GM18909 (cell line): ENCODE data around the gene ABHD1.
"Not testable (repeated sequence)": the region's sequence is repeated elsewhere in the genome, so short reads cannot be mapped to it uniquely, and the experiment has no call there.

ENCODE experiments used
- ATAC-seq: cut with Tn5 transposase; IDR thresholded peaks from one replicate; pipeline ENCODE4 v1.9.1; 2021; ENCODE audit warnings: mild to moderate bottlenecking; ENCODE audit not compliant: unreplicated experiment, poor library complexity

Gene ABHD1

GRCh38 chr2:27108221-27108620 lies 15.4 kb upstream of the ABHD1 start:
- no peak for ATAC-seq

- ATAC-seq, result no peak
Measured at GRCh38 chr2:27109083-27109482, 14.5 kb upstream of the ABHD1 start.

GRCh38 chr2:27110603-27111352 lies 12.8 kb upstream of the ABHD1 start:
- not testable (repeated sequence) for ATAC-seq

- not testable (repeated sequence) for ATAC-seq
Measured at GRCh38 chr2:27111392-27112078, 12.1 kb upstream of the ABHD1 start.

- ATAC-seq, result no peak
Measured at GRCh38 chr2:27115519-27115918, 8.1 kb upstream of the ABHD1 start.

- ATAC-seq, result no peak
Measured at GRCh38 chr2:27117995-27118524, 5.6 kb upstream of the ABHD1 start.

GRCh38 chr2:27118525-27119329 lies 4.9 kb upstream of the ABHD1 start, which contains the start of gene CGREF1:
Gene CGREF1 (minus strand): TSS chr2:27119128. CDS start chr2:27104366, 14,762 bp downstream.
- ATAC-seq, result no peak

- ATAC-seq, result not testable (repeated sequence)
Measured at GRCh38 chr2:27119330-27119670, 4.3 kb upstream of the ABHD1 start.

GRCh38 chr2:27121906-27122305 lies 1.7 kb upstream of the ABHD1 start:
- no peak for ATAC-seq

- ATAC-seq, result no peak
Measured at GRCh38 chr2:27122791-27123190, 824 bp upstream of the ABHD1 start.

- ATAC-seq, result no peak
Measured at GRCh38 chr2:27125104-27125503, 1.5 kb downstream of the ABHD1 start.

- ATAC-seq, result no peak
Measured at GRCh38 chr2:27126252-27126710, 2.7 kb downstream of the ABHD1 start.

- ATAC-seq, result no peak
Measured at GRCh38 chr2:27127883-27128667, 4.5 kb downstream of the ABHD1 start.

- no peak for ATAC-seq
Measured at GRCh38 chr2:27128668-27129571, 5.3 kb downstream of the ABHD1 start.

GRCh38 chr2:27130396-27130795 lies 6.8 kb downstream of the ABHD1 start:
- ATAC-seq, result no peak

- ATAC-seq, result no peak
Measured at GRCh38 chr2:27131429-27131828, 7.8 kb downstream of the ABHD1 start.

GRCh38 chr2:27133195-27133875 lies 9.7 kb downstream of the ABHD1 start:
- no peak for ATAC-seq
